DOHH2 (cell line): ENCODE measurements around the gene MIX23.

Source experiments
- EZH2phosphoT487 ChIP-seq: fragments of 200-600 bp; sonication (generic); IDR thresholded peaks from 2 replicates; pipeline ENCODE4 v1.6.1; 2017; ENCODE audit warnings: borderline replicate concordance, mild to moderate bottlenecking, antibody characterized with exemption, low read length, moderate library complexity, mixed read lengths
- TF ChIP-seq, protein P1 (sequence below): fragments of 200-600 bp; sonication (generic); IDR thresholded peaks from one replicate; pipeline ENCODE4 v1.5.1; 2014; ENCODE audit warnings: antibody characterized with exemption, mild to moderate bottlenecking, low read depth, low read length; ENCODE audit not compliant: poor library complexity, severe bottlenecking

GRCh38 chr3:122362026-122362425 is 21.0 kb downstream of the MIX23 start:
- no peak for TF ChIP-seq EZH2phosphoT487
- TF ChIP-seq, protein P1, sequence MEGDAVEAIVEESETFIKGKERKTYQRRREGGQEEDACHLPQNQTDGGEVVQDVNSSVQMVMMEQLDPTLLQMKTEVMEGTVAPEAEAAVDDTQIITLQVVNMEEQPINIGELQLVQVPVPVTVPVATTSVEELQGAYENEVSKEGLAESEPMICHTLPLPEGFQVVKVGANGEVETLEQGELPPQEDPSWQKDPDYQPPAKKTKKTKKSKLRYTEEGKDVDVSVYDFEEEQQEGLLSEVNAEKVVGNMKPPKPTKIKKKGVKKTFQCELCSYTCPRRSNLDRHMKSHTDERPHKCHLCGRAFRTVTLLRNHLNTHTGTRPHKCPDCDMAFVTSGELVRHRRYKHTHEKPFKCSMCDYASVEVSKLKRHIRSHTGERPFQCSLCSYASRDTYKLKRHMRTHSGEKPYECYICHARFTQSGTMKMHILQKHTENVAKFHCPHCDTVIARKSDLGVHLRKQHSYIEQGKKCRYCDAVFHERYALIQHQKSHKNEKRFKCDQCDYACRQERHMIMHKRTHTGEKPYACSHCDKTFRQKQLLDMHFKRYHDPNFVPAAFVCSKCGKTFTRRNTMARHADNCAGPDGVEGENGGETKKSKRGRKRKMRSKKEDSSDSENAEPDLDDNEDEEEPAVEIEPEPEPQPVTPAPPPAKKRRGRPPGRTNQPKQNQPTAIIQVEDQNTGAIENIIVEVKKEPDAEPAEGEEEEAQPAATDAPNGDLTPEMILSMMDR, result no peak
